ENCODE measurements around the gene CPNE2. TPM values are rescaled to one million over a fixed set of nuclear protein-coding genes. Genes with fewer than 3 reads are reported as not detected.

Gene CPNE2
- total RNA-seq, 1 donor from 2014 or later, result 8.3 TPM

DNA sequence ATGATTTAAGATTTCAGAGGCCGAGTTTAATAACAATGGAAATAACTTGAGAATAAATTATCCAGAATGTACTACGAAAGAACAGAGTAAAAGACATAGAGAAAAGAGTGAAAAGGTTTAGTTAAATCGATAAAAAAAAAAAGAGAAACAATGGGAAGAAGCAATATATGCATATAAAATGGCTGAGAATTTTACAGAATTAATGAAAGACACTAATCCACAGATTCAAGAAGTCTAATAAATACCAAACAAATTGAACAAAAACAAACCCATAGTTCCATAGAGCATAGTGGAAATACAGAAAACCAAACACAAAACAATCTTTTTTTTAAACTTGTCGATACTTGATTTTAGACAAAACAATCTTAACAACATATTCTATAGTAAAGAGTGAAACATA is 91.7 kb downstream of the CPNE2 start:
- DNase-seq (no peak), ATAC-seq (ENCODE audit: low read depth) (no peak)
- no peak overlapping the region for H3K27ac Mint-ChIP-seq
- no peaks in the 10 kb centered on the region for H3K9me3 Mint-ChIP-seq
- peaks cover 52% of the 10 kb centered on the region for H3K4me1 Mint-ChIP-seq
- no peaks in the 10 kb centered on the region for H3K27me3 Mint-ChIP-seq
- intact Hi-C loops (cut with micrococcal nuclease), result no loop called here
- TF ChIP-seq, protein P1, sequence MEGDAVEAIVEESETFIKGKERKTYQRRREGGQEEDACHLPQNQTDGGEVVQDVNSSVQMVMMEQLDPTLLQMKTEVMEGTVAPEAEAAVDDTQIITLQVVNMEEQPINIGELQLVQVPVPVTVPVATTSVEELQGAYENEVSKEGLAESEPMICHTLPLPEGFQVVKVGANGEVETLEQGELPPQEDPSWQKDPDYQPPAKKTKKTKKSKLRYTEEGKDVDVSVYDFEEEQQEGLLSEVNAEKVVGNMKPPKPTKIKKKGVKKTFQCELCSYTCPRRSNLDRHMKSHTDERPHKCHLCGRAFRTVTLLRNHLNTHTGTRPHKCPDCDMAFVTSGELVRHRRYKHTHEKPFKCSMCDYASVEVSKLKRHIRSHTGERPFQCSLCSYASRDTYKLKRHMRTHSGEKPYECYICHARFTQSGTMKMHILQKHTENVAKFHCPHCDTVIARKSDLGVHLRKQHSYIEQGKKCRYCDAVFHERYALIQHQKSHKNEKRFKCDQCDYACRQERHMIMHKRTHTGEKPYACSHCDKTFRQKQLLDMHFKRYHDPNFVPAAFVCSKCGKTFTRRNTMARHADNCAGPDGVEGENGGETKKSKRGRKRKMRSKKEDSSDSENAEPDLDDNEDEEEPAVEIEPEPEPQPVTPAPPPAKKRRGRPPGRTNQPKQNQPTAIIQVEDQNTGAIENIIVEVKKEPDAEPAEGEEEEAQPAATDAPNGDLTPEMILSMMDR (IDR thresholded peaks at IDR 0.05), result no peak
- ChIA-PET CTCF (interaction anchor here (0.9 kb wide), 1 partner anchor 13 kb away, joined by 4 read pairs; no protein-coding TSS in a partner anchor), POLR2A (no interaction called here)
- peaks cover 16% of the 10 kb centered on the region for H3K36me3 Mint-ChIP-seq (ENCODE audit: low read depth)
- peak overlapping the region; percentile 92 for H3K4me3 Mint-ChIP-seq

DNA sequence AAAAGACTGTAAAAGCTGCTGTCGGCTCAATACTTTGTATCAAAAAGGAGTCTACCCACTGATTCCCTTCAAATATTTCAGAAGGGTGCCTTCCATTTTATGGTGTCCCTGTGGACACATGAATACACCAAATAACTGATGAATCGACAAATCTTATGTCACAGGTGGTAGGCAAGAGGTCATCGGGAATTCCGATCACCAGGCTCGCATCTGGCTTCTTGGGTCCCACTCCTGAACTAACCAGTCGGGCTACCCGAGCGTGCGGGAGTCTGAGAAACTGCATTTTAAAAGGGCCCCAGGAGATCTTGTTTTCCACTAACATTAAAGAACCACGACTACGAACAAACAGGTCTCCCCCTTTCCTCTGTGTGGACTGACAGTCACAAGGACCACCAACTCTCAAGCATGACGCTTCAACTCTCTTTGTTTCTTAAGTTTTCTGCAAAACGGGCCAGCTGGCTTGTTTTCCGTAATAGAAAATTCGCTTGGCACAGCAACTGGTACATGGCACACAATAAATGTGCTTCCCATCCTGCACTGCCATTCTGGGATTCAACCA is 92.6 kb downstream of the CPNE2 start:
- no peak for DNase-seq
- peak overlapping the region; percentile 92 for H3K4me3 Mint-ChIP-seq
- no peak for ATAC-seq (ENCODE audit: low read depth)
- TF ChIP-seq, protein P1 (IDR thresholded peaks at IDR 0.05), result no peak
- H3K4me1 Mint-ChIP-seq, result peaks cover 52% of the 10 kb centered on the region
- intact Hi-C loops (cut with micrococcal nuclease), result loop anchor here (5.0 kb wide), 1 partner anchor 352 kb away; the partner anchor contains the start of gene CCDC102A
- POLR2A ChIA-PET, result interaction anchor here (0.6 to 3.1 kb wide), 14 partner anchors 10 to 262 kb away, joined by 3 to 21 read pairs (median 6); partner anchors contain the start of genes ARL2BP, CIAPIN1, COQ9 and CPNE2
- H3K27ac Mint-ChIP-seq, result peak overlapping the region; percentile 95
- CTCF ChIA-PET, result no interaction called here
- H3K27me3 Mint-ChIP-seq, result no peaks in the 10 kb centered on the region
- H3K36me3 Mint-ChIP-seq (ENCODE audit: low read depth), result peaks cover 16% of the 10 kb centered on the region
- no peaks in the 10 kb centered on the region for H3K9me3 Mint-ChIP-seq

DNA sequence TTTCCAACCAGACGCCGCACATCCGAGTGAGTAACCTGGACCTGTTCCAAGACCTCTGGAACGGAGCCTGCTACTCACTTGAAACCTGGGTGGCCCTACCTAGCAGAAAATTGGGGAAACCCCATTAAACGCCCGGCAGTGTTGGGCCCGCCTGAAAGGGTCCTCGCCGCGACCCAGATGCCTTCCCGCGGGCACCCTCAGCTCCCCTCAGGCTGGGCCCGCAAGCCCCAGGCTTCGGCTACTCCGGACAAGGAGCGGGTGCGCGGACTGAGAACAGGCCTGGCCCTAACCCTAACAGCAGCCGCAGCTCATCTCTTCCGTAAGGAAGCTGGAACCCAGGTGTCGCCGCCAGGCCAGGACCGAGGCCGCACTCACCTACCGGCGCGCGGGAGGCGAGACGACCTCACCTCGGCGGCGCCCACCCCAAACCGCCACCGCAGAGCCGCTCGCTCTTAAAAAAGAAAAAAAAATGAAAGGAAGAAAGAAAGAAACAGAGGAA is 93.1 kb downstream of the CPNE2 start:
- Mint-ChIP-seq H3K4me3 (peak overlapping the region; percentile 92), H3K4me1 (peaks cover 55% of the 10 kb centered on the region), H3K27me3 (no peaks in the 10 kb centered on the region), H3K9me3 (no peaks in the 10 kb centered on the region), H3K36me3 (ENCODE audit: low read depth) (peaks cover 16% of the 10 kb centered on the region), H3K27ac (peak overlapping the region; percentile 95)
- DNase-seq, result no peak
- intact Hi-C loops (cut with micrococcal nuclease), result loop anchor here (5.0 kb wide), 1 partner anchor 352 kb away; the partner anchor contains the start of gene CCDC102A
- POLR2A ChIA-PET, result interaction anchor here (0.6 to 3.1 kb wide), 35 partner anchors 9 to 738 kb away, joined by 3 to 21 read pairs (median 4); partner anchors contain the start of genes ARL2BP, CIAPIN1, COQ9 and CPNE2
- TF ChIP-seq, protein P1 (IDR thresholded peaks at IDR 0.05), result no peak
- CTCF ChIA-PET, result interaction anchor here (0.6 to 0.7 kb wide), 2 partner anchors 141 to 325 kb away, joined by 3 to 4 read pairs; no protein-coding TSS in a partner anchor
- peak; percentile 29 for ATAC-seq (ENCODE audit: low read depth)

DNA sequence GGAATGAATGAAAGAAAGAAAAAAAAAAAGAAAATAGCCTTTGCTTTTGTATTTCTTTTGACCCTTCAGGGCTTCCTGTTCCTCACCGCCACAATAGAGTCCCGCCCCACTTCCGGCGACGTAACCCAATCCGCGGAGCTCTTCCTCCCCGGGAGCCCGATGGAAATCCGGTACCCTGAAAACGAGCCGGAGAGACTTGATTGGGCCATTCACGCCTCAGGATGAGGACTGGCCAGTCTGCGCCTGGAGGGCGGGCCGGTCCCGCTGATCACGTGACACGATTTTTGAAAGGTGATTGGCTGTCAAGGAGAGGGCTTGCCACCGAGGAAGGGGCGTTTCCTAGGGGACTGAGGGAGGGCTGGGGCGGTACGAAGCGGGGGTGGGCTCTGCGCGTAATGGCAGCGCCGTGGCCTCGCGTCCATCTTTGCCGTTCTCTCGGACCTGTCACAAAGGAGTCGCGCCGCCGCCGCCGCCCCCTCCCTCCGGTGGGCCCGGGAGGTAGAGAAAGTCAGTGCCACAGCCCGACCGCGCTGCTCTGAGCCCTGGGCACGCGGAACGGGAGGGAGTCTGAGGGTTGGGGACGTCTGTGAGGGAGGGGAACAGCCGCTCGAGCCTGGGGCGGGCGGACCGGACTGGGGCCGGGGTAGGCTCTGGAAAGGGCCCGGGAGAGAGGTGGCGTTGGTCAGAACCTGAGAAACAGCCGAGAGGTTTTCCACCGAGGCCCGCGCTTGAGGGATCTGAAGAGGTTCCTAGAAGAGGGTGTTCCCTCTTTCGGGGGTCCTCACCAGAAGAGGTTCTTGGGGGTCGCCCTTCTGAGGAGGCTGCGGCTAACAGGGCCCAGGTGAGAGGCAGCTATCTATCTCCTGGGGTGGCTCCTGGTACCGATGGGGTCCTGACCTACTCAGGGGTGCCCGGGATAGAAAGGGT is 93.8 kb downstream of the CPNE2 start, which contains the start of the genes PSME3IP1 and RSPRY1:
Gene PSME3IP1 (minus strand): TSS at position 95 of the 927 bp plus-strand sequence. CDS start 12,185 bp downstream, outside the sequence.
Gene RSPRY1 (plus strand): TSS at position 385 of the 927 bp plus-strand sequence. CDS start 18,330 bp downstream, outside the sequence.
- Mint-ChIP-seq H3K36me3 (ENCODE audit: low read depth) (peaks cover 18% of the 10 kb centered on the region), H3K4me3 (peak within 1 kb of the TSS; percentile 92), H3K27me3 (no peaks in the 10 kb centered on the region), H3K9me3 (no peaks in the 10 kb centered on the region), H3K4me1 (peaks cover 57% of the 10 kb centered on the region), H3K27ac (peak within 1 kb of the TSS; percentile 95)
- intact Hi-C loops (cut with micrococcal nuclease), result loop anchor here (1.0 to 5.0 kb wide), 8 partner anchors 59 to 735 kb away; partner anchors contain the start of genes ARL2BP, CCDC102A, CIAPIN1 and COQ9
- peak; percentile 91 for ATAC-seq (ENCODE audit: low read depth)
- ChIA-PET CTCF (interaction anchor here (0.6 to 0.7 kb wide), 2 partner anchors 141 to 326 kb away, joined by 3 to 4 read pairs; no protein-coding TSS in a partner anchor), POLR2A (interaction anchor here (0.6 to 3.1 kb wide), 35 partner anchors 8 to 739 kb away, joined by 3 to 21 read pairs (median 4); partner anchors contain the start of genes ARL2BP, CIAPIN1, COQ9 and CPNE2)
- TF ChIP-seq, protein P1 (IDR thresholded peaks at IDR 0.05), result no peak
- peak; percentile 89 for DNase-seq
